AG04450 (cell line): ENCODE results near the gene OSBPL2. TPM values are rescaled to one million over a fixed set of nuclear protein-coding genes. Genes with fewer than 3 reads are reported as not detected.

Experiments used
- CTCF ChIA-PET: fragments of 300-600, 350-600 bp; formaldehyde crosslinking; extraction: SDS; loops from one replicate; lab custom pipeline; 2022; ENCODE audit warnings: antibody characterized with exemption, inconsistent platforms; lab: Charles Lee
- POLR2A ChIA-PET: fragments of 350-600 bp; formaldehyde crosslinking; extraction: SDS; loops from one replicate; lab custom pipeline; 2021; ENCODE audit warnings: antibody characterized with exemption, inconsistent platforms; lab: Yijun Ruan, JAX
- DNase-seq: peaks from one replicate; pipeline ENCODE4 v3.0.0-alpha.2; 2011; ENCODE audit warnings: low read depth, low spot score
- H3K27ac ChIP-seq: one replicate; pipeline ENCODE4 v1.5.1; 2012; ENCODE audit warnings: low read depth, low read length, control low read depth
- H3K27me3 ChIP-seq: one replicate; pipeline ENCODE4 v1.6.0; 2012; ENCODE audit warnings: low read length; ENCODE audit not compliant: control insufficient read depth, insufficient read depth
- H3K4me3 ChIP-seq: 2 replicates; pipeline ENCODE4 v1.5.1; 2011; ENCODE audit warnings: mild to moderate bottlenecking, low read depth, low read length, control low read depth
- H3K9me3 ChIP-seq: 2 replicates; pipeline ENCODE4 v1.5.1; 2012; ENCODE audit warnings: low read length; ENCODE audit not compliant: control insufficient read depth, insufficient read depth
- CTCF ChIP-seq: IDR thresholded peaks from 2 replicates; pipeline ENCODE4 v1.5.1; 2011; ENCODE audit warnings: low read depth, low read length, control low read depth, inconsistent platforms
- polyA plus RNA-seq: library from polyadenylated mRNA; depleted of rRNA; stranded (reverse); fragments of >200 nt; gene quantifications from 2 replicates; pipeline ENCODE4 v1.2.3, GENCODE V29; 2011

The OSBPL2 gene
- polyA plus RNA-seq, 1 experiment, result 18.5 TPM

- H3K4me3 ChIP-seq, result no peak overlapping the region
- no peak for TF ChIP-seq CTCF
- H3K27me3 ChIP-seq, result peaks cover 49% of the 10 kb centered on the region
- POLR2A ChIA-PET, result no interaction called here
- H3K27ac ChIP-seq, result no peak overlapping the region
- H3K9me3 ChIP-seq, result no peaks in the 10 kb centered on the region; the same call in 1 of the 2 replicates
- DNase-seq, result no peak
- CTCF ChIA-PET, result no interaction called here
These were observed 23.0 kb upstream of the OSBPL2 start for GRCh38 chr20:62215020-62215990.

GRCh38 chr20:62215991-62216635 is 22.2 kb upstream of the OSBPL2 start:
- ChIA-PET CTCF (no interaction called here), POLR2A (no interaction called here)
- Histone ChIP-seq H3K4me3 (no peak overlapping the region), H3K9me3 (no peaks in the 10 kb centered on the region; the same call in 1 of the 2 replicates), H3K27ac (no peak overlapping the region), H3K27me3 (peaks cover 55% of the 10 kb centered on the region)
- no peak for DNase-seq
- no peak for TF ChIP-seq CTCF

- H3K27ac ChIP-seq, result no peak overlapping the region
- H3K9me3 ChIP-seq, result no peaks in the 10 kb centered on the region; the same call in 1 of the 2 replicates
- CTCF ChIA-PET, result no interaction called here
- DNase-seq, result no peak
- TF ChIP-seq CTCF, result no peak
- H3K27me3 ChIP-seq, result peaks cover 57% of the 10 kb centered on the region
- no peak overlapping the region for H3K4me3 ChIP-seq
- POLR2A ChIA-PET, result no interaction called here
These were observed 21.4 kb upstream of the OSBPL2 start for GRCh38 chr20:62216636-62217566.

- TF ChIP-seq CTCF, result no peak
- H3K27ac ChIP-seq, result no peak overlapping the region
- POLR2A ChIA-PET, result no interaction called here
- CTCF ChIA-PET, result no interaction called here
- H3K27me3 ChIP-seq, result peaks cover 66% of the 10 kb centered on the region
- H3K4me3 ChIP-seq, result no peak overlapping the region
- H3K9me3 ChIP-seq, result no peaks in the 10 kb centered on the region; the same call in 1 of the 2 replicates
- DNase-seq, result no peak
These were observed 20.2 kb upstream of the OSBPL2 start for GRCh38 chr20:62217913-62218773.
